SJCRH30 (cell line): Measurements from ENCODE around the gene SYT3. TPM values are rescaled to one million over a fixed set of nuclear protein-coding genes. Genes with fewer than 3 reads are reported as not detected.
"Not testable (repeated sequence)": the region's sequence is repeated elsewhere in the genome, so short reads cannot be mapped to it uniquely, and the experiment has no call there.

ENCODE experiments used
- DNase-seq, 2 experiments: peaks; one replicate each; pipeline ENCODE4 v3.0.0-alpha.2; 2015 to 2020
- H3K27ac ChIP-seq: fragments of 250-450 bp; sonication (Bioruptor Pico); 2 replicates; pipeline ENCODE4 v1.5.1; 2020; ENCODE audit warnings: mild to moderate bottlenecking, moderate library complexity
- H3K27me3 ChIP-seq: fragments of 250-450 bp; sonication (Bioruptor Pico); 2 replicates; pipeline ENCODE4 v1.5.1; 2020; ENCODE audit warnings: mild to moderate bottlenecking, moderate library complexity
- H3K36me3 ChIP-seq: fragments of 250-450 bp; sonication (Bioruptor Pico); 2 replicates; pipeline ENCODE4 v1.5.1; 2020; ENCODE audit warnings: mild to moderate bottlenecking, moderate library complexity
- H3K4me1 ChIP-seq: fragments of 250-450 bp; sonication (Bioruptor Pico); 2 replicates; pipeline ENCODE4 v1.5.1; 2020; ENCODE audit warnings: mild to moderate bottlenecking, moderate library complexity
- H3K4me3 ChIP-seq: fragments of 250-450 bp; sonication (Bioruptor Pico); 2 replicates; pipeline ENCODE4 v1.5.1; 2020; ENCODE audit warnings: mild to moderate bottlenecking, moderate library complexity
- H3K9me3 ChIP-seq: fragments of 250-450 bp; sonication (Bioruptor Pico); replicated peaks from 2 replicates; pipeline ENCODE4 v1.5.1; 2020; ENCODE audit warnings: mild to moderate bottlenecking, moderate library complexity
- total RNA-seq: library from RNA; depleted of rRNA; stranded (reverse); fragments of >200 nt; shearing (Covaris generic); gene quantifications from 2 replicates; pipeline ENCODE4 v1.2.3, GENCODE V29; 2014

Gene SYT3
- total RNA-seq, 1 experiment from 2014 or later = 1.8 TPM

DNA sequence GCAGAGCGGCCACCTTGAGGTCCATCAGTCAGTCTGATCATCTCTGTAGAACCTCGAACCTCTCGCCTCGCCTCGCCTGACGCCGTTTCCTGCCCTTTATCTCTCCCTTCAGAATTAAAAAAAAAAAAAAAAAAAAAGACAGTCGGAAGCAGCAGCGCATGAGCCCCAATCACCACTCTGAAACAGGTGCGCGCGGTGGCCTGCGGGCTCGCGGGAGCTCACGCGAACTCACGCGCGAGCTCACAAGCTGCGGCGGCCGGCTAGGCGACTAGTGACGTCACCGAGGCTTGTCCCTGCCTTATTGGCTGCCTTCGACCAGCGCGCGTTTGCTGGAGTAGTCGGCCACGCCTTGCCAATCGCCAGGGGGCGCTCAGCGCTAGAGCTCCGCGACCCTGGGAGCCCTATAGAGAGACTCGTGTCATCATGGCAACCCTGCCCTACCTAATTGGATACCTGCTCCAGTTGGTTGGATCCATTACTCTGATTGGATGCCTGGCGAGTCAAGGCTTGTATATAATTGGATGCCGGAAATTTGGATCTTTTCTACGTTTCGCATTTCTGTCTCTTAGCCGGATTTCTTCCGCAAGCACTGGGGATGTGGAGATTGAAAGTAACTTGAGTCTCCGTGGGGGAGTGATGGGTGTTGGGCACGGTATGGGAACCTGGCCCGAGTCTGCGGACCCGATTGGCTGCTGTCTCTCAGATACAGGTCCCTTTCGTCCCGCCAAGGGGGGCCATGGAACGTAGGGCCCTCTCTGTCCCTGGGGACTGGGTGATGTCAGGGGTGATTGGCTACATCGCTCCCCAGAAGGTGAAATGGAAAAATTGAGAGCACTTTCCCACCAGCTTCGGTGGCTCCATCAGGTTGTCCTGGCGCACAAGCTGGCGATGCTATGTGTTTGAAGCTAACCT lies 31.6 kb downstream of the SYT3 start:
- no peak for DNase-seq
- Histone ChIP-seq H3K27ac (no peak overlapping the region), H3K36me3 (no peaks in the 10 kb centered on the region), H3K4me1 (no peaks in the 10 kb centered on the region), H3K27me3 (no peaks in the 10 kb centered on the region), H3K4me3 (no peak overlapping the region), H3K9me3 (no peaks in the 10 kb centered on the region)

DNA sequence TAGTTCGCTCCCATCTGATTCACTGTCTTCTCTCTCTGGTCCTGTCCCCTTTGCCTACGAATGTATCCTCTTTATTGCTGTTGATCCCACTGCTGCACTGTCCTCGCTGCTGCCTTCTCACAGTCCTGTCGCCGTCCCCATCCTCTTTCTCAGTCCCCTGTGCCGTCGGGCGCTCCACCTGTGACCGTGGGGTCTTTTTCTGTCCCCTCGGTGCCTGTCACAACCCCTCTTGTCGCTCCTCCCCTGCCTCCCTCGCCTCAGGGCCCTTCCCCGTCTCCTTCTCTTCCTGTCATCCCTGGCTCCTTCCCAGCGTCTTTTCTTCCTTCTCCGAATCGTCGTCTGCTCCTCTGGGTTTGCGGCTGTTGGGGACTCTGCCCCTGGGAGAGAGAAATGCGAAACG lies 32.3 kb downstream of the SYT3 start:
- H3K4me1 ChIP-seq = no peaks in the 10 kb centered on the region
- H3K9me3 ChIP-seq = no peaks in the 10 kb centered on the region
- H3K27ac ChIP-seq = no peak overlapping the region
- H3K36me3 ChIP-seq = no peaks in the 10 kb centered on the region
- no peaks in the 10 kb centered on the region for H3K27me3 ChIP-seq
- H3K4me3 ChIP-seq = no peak overlapping the region
- DNase-seq = no peak

DNA sequence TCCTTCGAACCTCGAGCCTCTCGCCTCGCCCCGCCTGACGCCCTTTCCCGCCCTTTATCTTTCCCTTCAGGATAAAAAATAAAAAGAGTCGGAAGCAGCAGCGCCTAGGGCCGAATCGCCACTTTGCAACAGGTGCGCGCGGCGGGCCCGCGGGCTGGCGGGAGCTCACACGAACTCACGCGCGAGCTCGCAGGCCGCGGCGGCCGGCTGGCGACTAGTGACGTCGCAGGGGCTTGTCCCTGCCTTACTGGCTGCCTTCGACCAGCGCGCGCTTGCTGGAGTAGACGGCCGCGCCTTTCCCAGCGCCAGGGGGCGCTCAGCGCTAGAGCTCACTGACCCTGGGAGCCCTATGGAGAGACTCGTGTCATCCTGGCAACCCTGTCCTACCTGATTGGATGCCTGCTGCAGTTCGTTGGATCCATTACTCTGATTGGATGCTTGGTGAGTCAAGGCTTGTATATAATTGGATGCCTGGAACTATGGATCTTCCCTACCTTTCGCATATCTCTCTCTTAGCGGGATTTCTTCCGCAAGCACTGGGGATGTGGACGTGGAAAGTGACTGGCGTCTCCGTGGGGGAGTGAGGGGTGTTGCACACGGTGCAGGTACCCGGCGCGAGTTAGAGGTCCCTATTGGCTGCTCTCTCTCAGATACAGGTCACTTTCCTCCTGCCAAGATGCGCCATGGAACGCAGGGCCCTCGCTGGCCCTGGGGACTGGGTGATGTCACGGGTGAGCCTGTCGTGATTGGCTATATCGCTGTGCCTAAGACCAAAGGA lies 33.4 kb downstream of the SYT3 start:
- H3K4me3 ChIP-seq, H3K27me3 ChIP-seq, H3K9me3 ChIP-seq, H3K27ac ChIP-seq, DNase-seq, H3K36me3 ChIP-seq, H3K4me1 ChIP-seq: not testable (repeated sequence)

DNA sequence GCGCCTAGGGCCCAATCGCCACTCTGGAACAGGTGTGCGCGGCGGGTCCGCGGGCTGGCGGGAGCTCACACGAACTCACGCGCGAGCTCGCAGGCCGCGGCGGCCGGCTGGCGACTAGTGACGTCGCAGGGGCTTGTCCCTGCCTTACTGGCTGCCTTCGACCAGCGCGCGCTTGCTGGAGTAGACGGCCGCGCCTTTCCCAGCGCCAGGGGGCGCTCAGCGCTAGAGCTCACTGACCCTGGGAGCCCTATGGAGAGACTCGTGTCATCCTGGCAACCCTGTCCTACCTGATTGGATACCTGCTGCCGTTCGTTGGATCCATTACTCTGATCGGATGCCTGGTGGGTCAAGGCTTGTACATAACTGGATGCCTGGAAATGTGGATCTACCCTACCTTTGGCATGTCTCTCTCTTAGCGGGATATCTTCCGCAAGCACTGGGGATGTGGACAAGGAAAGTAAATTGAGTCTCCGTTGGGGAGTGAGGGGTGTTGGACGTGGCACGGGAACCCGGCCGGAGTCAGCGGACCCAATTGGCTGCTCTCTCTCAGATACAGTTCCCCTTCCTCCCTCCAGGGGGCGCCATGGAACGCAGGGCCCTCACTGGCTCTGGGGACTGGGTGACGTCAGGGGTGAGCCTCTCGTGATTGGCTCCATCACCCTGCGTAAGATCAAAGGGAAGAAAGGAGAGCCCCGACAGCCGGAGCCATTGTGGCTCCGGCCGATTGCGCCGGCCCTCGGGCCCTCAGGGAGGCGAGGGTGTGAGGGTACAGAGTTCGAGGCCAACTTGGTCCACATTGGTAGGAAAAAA lies 35.2 kb downstream of the SYT3 start:
- H3K4me3 ChIP-seq, H3K27me3 ChIP-seq, H3K27ac ChIP-seq, H3K9me3 ChIP-seq, H3K4me1 ChIP-seq, H3K36me3 ChIP-seq, DNase-seq: not testable (repeated sequence)

DNA sequence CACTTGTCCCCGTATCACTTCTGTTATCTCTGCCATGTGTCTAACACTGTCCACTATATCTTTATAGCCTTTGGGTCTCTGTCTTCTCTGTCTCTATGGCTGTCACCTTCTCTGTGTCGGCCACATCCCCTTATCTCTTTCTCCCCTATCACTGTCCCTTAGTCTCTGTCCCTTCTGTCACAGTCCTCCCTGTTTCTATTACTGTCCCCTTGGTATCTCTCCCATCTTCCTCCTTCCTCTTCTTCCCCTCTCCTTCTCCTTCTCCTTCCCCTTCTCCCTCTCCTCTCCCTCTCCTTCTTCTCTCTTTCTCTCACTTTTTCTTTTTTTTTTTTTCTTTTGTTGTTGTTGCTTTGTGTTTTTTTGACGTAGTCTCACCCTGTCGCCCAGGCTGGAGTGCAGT lies 36.7 kb downstream of the SYT3 start:
- H3K36me3 ChIP-seq = no peaks in the 10 kb centered on the region
- H3K4me1 ChIP-seq = no peaks in the 10 kb centered on the region
- DNase-seq = no peak
- H3K27ac ChIP-seq = no peak overlapping the region
- H3K27me3 ChIP-seq = no peaks in the 10 kb centered on the region
- H3K4me3 ChIP-seq = no peak overlapping the region
- no peaks in the 10 kb centered on the region for H3K9me3 ChIP-seq

DNA sequence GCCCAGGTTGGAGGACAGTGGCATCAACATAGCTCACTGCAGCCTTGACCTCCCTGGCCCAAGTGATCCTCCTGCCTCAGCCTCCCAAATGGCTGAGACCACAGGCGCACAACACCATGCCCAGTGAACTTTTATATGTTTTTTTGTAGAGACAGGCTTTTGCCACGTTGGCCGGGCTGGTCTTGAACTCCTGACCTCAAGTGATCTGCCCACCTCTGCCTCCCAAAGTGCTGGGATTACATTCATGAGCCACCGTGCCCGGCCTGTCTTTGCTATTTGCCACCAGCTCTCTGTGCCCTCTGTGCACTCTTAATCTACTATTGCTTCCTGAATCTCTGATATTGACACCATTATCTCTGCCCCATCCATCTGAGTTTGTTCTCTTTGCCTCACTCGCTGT lies 37.2 kb downstream of the SYT3 start:
- no peak for DNase-seq
- no peak overlapping the region for H3K4me3 ChIP-seq
- no peaks in the 10 kb centered on the region for H3K27me3 ChIP-seq
- no peaks in the 10 kb centered on the region for H3K4me1 ChIP-seq
- H3K36me3 ChIP-seq = no peaks in the 10 kb centered on the region
- no peaks in the 10 kb centered on the region for H3K9me3 ChIP-seq
- H3K27ac ChIP-seq = no peak overlapping the region

DNA sequence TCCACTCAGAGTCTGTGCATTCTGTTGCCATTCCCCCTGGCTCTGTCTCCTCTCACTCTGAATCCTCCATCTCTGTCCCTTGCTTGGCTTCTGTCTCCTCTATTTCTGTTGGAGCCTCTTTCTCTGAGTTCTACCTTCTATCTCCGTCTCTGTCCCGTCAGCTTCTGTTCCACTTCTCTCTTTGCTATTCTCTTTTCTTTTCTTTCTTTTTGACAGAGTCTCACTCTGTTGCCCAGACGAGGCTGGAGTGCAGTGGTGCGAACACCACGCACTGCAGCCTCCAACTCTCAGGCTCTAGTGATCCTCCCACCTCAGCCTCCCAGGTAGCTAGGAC lies 37.6 kb downstream of the SYT3 start:
- no peaks in the 10 kb centered on the region for H3K9me3 ChIP-seq
- no peak overlapping the region for H3K4me3 ChIP-seq
- H3K4me1 ChIP-seq = no peaks in the 10 kb centered on the region
- H3K36me3 ChIP-seq = no peaks in the 10 kb centered on the region
- no peak for DNase-seq
- H3K27me3 ChIP-seq = no peaks in the 10 kb centered on the region
- H3K27ac ChIP-seq = no peak overlapping the region

DNA sequence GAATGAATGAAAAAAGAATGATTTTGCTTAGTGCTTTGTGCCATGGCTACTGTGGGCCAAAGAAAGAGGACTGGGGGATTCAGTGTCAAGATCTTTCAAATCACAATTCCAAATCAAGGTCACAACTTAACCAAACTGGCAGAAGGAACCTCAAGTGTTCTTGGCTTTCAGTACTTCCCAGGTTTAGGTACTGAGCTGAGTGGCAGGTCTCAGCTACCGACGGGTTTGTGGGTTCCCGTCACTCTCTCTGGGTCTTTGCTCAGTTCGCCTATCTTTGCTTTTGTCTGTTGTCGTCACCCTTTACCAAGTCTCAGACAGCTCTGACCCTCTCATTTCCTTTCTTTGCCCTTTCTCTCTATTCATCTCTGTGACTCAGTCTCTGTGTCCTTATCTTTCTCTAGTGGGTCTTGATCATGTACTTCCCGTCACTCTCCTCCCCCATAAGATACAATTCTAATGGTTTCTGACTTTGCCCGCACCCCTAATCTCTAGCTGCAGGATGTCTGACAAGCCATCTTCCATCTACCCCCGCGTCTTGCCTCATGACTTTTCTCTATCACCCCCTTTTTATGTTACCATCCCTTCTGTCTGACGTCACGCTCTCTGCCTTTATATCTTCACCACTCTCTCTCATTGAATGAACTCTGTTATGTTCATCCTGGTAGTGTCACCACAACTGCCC lies 38.1 kb downstream of the SYT3 start:
- Histone ChIP-seq H3K27me3 (no peaks in the 10 kb centered on the region), H3K27ac (no peak overlapping the region), H3K36me3 (no peaks in the 10 kb centered on the region), H3K4me3 (no peak overlapping the region), H3K9me3 (no peaks in the 10 kb centered on the region), H3K4me1 (no peaks in the 10 kb centered on the region)
- DNase-seq = no peak

DNA sequence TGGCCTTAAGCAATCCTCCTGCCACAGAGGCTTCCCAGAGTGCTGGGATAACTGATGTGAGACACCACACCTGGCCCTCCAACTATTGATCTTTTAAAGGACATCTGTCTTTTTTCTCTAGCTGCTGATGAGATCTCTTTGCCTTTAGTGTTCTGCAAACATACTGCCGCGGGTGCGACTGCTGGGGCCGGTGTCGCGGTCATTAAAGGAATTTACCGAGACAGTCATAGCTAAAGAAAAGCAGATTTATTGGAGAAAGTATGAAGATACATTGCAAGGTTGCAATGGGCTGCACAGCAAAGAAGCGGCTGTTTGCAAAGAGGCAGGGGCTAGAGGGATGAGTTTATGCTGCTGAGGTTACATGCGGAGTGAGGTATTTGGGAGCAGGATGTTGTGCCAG lies 40.3 kb downstream of the SYT3 start:
- Histone ChIP-seq H3K27ac (no peak overlapping the region), H3K4me3 (no peak overlapping the region), H3K36me3 (no peaks in the 10 kb centered on the region), H3K4me1 (no peaks in the 10 kb centered on the region), H3K9me3 (no peaks in the 10 kb centered on the region), H3K27me3 (no peaks in the 10 kb centered on the region)
- DNase-seq = no peak

DNA sequence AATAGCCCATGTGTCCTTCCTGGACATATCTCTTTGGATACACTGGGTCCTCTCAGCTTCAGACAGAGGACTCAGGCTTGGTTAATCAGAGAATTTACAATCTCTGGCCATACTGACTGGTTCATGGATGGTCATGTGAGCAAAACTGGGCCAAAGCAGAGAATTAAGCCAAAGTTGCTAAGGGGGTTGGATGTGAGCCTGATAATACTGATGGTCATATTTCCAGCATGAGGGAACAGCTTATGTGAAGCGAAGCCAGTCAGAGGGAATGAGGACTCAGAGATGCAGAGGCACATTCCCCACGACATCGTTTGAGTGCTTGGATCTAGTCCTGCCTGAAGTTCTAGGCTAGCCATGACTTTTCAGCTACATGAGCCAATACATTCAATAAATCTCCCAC lies 49.5 kb downstream of the SYT3 start:
- Histone ChIP-seq H3K9me3 (no peaks in the 10 kb centered on the region), H3K27me3 (no peaks in the 10 kb centered on the region), H3K4me1 (no peaks in the 10 kb centered on the region), H3K27ac (no peak overlapping the region), H3K4me3 (no peak overlapping the region), H3K36me3 (no peaks in the 10 kb centered on the region)
- no peak for DNase-seq

DNA sequence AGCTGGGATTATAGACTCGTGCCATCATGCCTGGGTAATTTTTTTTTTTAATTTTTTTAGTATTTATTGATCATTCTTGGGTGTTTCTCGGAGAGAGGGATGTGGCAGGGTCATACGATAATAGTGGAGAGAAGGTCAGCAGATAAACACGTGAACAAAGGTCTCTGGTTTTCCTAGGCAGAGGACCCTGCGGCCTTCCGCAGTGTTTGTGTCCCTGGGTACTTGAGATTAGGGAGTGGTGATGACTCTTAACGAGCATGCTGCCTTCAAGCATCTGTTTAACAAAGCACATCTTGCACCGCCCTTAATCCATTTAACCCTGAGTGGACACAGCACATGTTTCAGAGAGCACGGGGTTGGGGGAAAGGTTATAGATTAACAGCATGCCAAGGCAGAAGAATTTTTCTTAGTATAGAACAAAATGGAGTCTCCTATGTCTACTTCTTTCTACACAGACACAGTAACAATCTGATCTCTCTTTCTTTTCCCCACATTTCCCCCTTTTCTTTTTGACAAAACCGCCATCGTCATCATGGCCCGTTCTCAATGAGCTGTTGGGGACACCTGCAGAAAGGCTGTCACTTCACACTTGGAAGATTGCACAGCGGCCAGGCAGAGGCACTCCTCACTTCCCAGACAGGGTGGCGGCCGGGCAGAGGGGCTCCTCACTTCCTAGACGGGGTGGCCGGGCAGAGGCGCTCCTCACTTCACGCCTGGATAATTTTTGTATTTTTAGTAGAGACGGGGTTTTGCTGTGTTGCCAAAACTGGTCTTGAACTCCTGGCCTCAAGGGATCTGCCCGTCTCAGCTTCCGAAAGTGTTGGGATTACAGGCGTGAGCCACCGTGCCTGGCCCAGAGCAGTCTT lies 57.7 kb downstream of the SYT3 start:
- H3K9me3 ChIP-seq, H3K27me3 ChIP-seq, DNase-seq, H3K36me3 ChIP-seq, H3K27ac ChIP-seq, H3K4me1 ChIP-seq, H3K4me3 ChIP-seq: not testable (repeated sequence)

DNA sequence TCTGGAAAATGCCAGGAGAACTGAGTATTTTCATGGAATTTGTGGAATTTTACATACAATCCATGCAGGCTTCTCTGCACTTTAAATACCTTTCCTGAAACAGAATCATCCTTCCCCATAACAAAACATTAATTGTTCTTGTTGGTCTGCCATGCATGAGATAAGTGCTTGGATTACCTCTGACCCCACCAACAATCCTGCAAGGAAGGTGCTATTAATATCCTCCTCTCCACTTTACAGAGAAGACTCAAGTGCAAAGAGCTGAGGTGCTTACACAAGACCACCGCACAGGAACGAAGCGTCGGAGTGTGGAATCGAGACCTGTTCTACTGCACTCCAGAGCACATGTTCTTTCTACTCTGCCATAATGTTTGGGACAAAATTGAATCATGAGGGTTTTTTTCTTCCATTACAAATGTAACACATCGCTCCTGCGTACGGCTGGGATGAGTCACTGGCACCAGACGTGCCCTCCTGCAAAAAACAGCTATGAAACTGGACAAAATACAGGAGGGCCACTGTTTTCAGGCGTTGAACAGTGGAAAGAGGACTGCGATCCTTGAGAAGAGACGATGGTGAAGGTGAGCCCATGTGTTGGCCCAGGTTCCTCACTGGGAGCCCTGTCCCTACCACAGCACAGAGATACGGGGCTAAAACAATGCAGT lies 58.6 kb downstream of the SYT3 start:
- no peaks in the 10 kb centered on the region for H3K4me1 ChIP-seq
- no peaks in the 10 kb centered on the region for H3K9me3 ChIP-seq
- no peak overlapping the region for H3K27ac ChIP-seq
- H3K27me3 ChIP-seq = no peaks in the 10 kb centered on the region
- no peak overlapping the region for H3K4me3 ChIP-seq
- DNase-seq = no peak
- no peaks in the 10 kb centered on the region for H3K36me3 ChIP-seq

DNA sequence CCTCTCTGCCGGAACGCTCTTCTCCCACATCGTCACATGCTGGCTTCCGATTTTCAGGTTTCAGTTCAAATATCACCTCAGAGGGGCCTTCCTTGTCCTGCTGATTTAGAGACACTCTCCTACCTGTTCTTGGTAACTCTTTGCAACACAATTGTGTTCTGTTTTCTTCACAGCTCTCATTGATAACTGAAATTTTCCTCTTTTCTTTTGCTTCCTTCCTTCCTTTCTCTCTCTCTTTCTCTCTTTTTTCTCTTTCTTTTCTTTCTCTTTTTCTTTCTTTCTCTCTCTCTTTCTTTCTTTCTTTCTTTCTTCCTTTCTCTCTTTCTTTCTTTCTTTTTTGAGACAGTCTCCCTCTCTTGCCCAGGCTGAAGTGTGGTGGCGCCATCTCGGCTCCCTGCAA lies 59.4 kb downstream of the SYT3 start:
- no peaks in the 10 kb centered on the region for H3K36me3 ChIP-seq
- no peaks in the 10 kb centered on the region for H3K9me3 ChIP-seq
- H3K27ac ChIP-seq = no peak overlapping the region
- no peak overlapping the region for H3K4me3 ChIP-seq
- no peaks in the 10 kb centered on the region for H3K4me1 ChIP-seq
- no peaks in the 10 kb centered on the region for H3K27me3 ChIP-seq
- DNase-seq = no peak
